GM18909 (cell line): Measurements from ENCODE around the gene PRSS12.
"Not testable (repeated sequence)": the region's sequence is repeated elsewhere in the genome, so short reads cannot be mapped to it uniquely, and the experiment has no call there.

Source experiments
- ATAC-seq: cut with Tn5 transposase; IDR thresholded peaks from one replicate; pipeline ENCODE4 v1.9.1; 2021; ENCODE audit warnings: mild to moderate bottlenecking; ENCODE audit not compliant: unreplicated experiment, poor library complexity

PRSS12 gene

DNA sequence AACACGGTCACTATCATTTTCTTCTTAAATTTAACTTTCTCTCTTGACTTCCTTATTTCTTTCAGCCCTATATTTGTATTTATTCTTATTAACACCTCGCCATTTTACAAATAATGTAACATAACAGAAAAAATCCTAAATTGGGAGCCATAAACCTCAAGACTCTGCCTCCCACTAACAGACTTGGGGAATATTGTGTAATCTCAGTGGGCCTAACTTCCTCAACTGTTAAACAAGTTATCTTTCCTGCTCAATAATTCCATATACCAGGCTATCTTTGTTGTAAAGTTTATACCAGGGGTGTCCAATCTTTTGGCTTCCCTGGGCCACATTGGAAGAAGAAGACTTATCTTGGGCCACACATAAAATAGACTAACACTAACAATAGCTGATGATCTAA lies 26.2 kb downstream of the PRSS12 start:
- no peak for ATAC-seq

DNA sequence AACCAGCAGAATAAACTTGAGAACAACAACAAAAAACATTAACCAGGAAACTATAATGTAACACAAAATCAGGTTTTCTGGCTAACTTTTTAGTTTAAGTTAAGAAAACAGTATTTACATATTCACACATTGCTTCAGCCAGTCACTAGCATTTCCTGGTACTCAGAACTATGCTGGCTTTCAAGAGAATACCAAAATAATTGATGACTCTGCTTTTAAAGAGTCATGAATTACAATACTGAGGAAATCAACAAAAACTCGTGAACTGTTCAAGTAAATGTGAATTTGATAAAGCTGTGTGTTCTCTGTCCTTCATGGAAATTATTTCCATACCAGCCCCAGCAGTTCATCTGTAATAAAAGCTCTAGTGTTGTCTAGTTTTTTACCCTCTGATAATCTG lies 27.4 kb downstream of the PRSS12 start:
- no peak for ATAC-seq

DNA sequence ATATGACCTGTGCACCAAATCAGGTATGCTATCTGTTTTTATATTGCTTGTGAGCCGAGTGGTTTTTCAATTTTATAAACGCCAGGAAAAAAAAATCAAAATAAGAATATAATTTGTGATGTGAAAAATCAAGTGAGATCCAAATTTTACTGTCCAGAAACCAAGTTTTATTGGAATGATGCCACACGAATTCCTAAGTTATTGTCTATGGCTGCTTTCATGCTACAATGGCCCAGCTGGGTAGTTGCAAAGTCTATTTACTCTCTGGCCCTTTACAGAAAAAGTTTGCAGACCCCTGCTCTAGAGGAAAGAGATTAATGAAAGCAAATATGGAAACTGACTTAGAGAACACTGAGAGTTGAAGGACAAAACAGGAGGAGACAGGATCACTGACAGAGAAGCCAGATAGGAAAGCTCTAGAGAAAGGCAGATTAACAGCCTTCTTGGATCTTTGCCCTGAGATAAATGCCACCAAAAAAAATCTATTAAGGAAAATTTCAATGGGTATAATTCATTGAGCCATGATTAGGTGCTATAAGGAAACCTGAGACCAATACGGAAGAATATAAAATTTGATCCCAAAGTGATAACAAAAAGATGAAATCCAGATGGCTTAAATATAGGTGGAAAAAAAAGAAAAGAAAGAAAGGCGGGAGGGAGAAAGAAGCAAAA lies 29.8 kb downstream of the PRSS12 start:
- no peak for ATAC-seq

DNA sequence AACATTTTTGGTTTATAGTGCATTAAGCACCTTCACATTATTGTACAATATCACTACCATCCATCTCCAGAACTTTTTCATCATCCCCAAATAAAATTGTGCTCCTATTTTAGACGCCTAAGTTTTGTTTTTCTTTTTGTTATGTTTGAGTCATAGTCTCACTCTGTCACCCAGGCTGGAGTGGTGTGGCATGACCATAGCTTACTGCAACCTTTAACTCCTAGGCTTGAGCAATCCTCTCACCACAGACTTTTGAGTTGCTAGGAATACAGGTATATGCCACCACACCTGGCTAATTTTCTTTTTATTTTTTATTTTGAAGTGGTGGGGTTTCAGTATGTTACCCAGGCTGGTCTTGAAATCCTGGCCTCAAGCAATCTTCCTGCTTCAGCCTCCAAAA lies 33.9 kb downstream of the PRSS12 start:
- ATAC-seq: no peak

DNA sequence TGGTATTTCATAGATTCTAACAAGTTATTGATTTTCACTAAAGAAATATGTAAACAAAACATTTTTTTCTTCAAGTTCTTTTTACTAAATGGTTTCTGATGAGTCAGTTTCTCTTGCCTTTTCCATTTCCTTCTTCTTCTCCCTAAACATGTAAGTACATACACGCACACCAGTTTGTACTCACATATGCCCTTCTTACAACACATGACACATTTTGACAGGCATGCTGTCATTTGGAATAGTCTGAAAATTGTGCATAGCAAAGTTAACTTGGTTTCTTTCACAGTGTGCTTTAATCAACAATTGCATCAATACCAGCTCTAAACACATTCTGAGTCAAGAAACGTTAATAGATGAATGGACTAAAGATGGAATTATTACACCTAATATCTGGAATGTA lies 35.1 kb downstream of the PRSS12 start:
- ATAC-seq: no peak

DNA sequence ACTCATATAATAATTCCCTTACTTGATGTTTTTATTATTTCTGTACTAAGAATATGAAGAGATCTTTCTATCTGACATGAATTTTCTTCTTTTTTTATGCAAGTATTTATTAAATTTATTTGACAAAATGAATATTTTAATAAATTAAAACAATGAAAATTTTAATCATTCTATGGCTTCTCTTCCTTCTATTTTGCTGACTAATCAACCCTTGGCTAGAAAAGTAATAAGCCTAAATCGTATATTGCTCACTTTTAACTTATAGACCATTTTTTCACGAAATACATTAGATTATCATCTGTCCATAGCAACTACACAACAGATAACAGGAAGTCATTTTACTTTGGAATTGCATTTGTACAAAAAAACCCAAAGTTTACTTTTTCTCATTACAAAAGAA lies 38.6 kb downstream of the PRSS12 start:
- ATAC-seq: no peak

DNA sequence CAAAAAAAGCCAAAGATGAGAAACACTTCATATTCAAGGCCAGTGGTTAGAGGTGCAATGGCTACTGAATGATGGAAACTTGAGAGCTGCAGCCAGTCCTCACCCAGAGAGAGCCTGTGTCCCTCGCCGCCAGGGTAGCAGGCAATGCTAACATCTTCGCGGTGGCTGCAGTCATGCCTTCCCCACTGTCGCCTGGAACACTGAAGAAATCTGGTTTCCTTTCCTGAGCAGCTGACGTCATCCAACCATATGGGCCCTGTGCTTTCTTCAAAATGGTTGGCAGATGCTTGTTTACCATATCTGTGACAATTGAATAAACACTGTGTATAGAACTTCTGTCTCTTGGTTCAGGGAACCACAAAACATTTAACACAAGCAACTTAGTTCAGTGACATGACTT lies 39.7 kb downstream of the PRSS12 start:
- ATAC-seq: no peak

DNA sequence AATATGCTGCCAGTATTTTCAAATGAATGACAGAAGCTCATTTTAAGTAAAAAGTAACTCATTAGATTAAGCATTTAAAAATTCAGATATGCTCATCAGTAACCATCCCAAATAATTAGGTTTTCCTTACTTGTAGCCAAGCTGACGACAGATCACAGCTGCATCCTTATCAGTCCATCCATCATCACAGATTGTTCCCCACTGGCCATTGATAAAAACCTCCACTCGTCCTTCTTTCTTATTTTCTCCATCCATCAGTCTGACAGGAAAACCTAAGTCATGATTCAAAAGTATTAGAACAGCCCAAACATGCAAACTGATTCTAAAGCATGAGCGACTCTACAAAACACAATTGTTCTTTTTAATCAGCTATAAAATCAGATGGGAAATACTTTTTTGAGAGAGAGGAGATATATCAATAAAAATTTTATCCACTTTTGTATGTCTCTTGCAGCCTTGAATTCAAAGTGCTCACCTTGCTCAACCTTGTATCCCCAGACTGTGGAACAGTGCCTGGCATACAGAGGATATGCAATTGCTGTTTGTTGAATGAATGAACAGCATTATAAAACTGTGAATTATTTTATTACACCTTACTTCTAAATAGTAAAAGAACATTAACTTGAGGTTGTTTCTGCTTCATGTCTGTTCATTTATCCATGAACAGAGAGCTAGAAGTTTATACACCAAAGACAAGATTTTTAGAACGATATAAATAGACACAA lies 44.3 kb downstream of the PRSS12 start:
- ATAC-seq: no peak

DNA sequence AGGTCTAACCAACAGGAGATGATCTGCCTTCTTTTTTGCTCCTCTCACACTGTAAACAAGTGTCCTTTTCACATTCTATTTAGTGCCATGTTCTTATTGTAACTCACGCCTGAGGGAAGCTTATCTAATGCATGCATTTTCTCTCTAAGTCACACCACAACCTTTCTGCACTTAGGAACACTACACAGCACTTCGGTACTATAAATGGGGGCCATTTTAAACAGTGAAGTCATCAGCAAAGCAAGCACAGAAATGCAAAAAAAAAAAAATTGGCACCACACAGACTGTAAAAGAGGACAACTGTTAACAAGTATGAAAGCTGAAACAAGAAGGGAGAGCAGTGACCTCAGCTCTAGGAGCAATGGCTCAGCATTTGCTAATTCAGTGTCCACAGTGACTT lies 45.2 kb downstream of the PRSS12 start:
- no peak for ATAC-seq

DNA sequence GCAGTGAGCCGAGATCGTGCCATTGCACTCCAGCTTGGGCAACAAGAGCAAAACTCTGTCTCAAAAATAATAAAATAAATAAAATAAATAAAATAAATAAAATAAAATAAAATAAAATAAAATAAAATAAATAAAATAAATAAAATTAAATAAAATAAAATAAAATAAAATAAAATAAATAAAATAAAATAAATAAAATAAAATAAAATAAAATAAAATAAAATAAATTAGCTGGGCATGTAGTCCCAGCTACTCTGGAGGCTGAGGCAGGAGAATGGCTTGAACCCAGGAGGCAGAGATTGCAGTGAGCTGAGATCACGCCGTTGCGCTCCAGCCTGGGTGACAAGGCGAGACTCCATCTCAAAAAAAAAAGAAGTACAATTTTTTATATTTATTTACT lies 53.2 kb downstream of the PRSS12 start:
- not testable (repeated sequence) for ATAC-seq

DNA sequence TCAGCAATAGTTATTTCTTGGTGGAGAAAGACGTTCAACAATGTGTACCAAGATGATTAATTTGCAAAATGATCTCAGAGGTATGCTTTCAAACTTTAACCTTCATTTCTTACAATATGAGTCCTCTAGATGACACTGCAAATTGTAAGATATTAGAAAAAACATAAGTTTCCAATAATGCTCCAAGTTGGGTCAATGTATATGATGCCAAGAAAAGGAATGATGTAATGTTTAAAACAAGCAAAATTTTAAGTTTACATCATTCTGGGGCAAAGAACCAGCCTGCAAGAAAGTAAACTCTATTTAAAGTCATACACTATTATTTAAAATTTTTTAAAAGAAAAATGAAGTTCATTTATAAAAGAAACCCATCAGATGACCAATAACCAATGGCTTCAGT lies 56.1 kb downstream of the PRSS12 start:
- ATAC-seq: no peak

DNA sequence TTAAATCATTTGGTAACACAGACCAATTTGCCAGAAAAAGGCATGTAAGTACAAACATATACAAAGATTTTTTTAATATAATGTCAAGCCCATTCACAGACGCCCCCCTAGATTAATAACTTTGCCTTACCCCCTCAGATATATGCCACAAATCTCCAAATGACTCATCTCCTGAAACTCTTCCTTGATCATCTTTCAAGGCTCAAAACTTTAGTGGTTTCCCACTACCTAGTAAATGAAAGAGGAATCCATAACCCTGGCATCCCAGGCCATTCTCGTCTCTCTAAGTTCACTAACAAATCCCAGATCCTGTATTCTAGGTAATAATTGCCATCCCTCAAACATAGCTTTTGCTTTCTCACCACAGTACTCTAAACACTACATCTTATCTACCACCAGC lies 61.9 kb downstream of the PRSS12 start:
- no peak for ATAC-seq

DNA sequence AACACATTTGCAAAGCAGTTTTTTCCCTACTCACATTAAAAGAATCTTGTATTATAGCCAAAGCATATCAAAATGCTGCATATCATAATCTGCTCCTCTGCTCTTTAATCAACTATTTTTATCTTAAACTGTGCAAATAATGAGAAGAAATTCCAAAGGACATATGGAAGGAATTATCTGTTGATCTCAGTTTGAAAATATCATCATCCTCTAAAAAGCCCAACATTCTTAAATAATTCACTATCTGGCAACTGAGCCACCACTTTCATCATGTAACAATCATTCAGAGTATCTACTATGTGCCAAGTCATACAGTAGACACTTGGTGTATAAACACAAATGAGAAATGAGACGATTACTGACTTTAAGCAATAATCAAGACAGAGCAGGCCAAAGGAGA lies 63.0 kb downstream of the PRSS12 start:
- ATAC-seq: no peak

DNA sequence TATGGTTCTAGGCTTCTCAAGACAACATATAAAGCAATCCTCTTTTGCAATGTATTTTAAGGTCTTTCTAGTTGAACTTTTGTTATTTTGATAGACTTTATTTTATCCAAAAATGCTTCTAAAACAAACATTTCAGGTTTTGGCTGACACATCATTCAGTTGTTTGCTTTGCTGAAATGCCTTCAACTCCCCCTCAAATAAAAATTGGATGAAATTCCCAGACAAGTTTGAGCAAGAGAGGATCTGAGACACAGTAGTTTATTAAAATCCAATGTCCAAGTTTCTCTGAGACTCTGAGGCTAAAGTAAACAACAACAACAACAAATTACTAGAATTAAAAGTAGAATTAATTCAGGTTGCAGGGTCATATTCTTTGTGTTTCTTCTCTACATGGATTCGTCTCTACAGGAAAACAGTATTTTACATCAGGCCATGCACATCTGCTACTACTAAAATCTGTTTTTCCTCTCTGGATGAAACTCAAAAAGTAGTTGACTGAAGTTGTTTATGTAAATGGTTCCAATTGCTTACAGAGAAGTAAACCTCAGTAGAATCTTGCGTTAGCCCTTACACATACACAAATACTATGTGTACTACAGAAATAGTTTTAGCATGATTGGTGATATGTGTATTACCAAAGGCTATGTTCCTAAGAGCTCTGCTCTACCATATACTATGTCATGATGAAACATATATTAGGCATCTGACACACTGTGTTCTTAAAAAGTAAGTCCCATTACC lies 64.9 kb downstream of the PRSS12 start:
- no peak for ATAC-seq

DNA sequence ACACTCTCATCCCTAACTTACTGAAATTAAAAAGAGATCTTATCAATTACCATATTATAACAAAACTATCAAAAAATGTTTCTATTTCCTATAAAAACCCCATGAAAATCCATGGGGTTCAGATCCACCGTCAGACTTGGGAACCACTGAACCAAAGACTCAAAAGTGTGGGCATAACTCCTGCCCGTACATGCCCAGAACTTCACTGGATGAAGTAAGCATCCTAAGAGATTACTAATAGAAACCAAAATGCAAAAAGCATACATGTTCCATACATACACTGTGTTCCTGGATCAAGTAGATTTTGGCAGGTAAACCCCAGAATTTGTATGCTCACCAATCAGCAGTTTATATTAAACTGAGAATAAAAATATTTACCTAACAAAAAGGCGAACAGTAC lies 66.1 kb downstream of the PRSS12 start:
- ATAC-seq: no peak

DNA sequence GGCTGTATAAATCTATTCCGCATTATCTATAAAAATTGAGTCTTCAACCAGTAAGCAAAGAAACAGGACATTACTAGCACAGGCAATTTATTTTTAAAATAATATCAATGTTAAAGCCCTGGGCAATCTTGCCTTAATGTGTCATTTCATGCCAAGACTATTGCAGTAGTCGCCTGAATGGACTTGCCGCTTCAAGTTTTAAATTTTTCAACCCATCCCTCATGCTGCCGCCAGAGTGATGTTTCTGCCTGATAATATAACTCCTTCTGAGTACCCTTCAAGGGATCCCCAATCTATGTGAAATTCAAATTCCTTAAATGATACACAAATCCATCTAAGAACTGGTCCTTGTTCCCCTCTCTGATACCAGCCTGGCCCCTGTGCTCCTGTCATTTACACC lies 66.9 kb downstream of the PRSS12 start:
- ATAC-seq: no peak

DNA sequence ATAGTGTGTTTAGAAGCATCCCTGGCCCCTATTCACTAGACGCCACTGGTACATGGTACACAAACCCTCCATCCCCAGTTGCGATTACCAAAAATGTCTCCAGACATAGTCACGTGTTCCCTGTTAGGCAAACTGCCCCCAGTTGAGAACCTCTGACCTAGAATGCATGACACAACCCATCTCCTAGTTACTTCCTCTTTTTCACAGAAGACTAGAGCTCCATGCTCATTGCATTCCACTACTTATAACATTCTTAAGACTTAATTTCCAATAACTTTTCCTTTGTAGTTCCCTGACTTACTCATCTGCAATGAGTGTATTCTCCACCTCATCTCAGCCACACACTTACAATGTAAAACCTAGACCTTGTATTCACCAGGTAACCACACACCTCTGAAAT lies 68.6 kb downstream of the PRSS12 start:
- ATAC-seq: peak; percentile 53

DNA sequence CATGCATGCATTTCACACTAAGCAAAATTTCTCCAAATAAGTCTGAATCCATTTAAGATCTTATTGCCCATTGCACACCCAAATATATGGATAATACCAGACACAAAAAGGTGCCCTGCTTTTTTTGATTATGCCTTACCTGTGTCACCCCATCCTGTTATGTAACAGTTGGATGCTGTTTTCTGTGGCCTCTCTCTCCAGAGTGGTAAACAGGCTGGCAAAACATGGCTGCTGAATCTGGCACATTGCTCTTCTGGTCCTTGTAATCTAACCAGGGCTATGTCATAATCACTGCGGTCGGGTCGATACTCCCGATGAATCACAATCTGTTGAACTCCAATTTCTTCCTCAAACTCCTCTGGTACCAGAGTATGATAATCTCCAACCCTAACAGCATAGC lies 70.1 kb downstream of the PRSS12 start:
- ATAC-seq: no peak

DNA sequence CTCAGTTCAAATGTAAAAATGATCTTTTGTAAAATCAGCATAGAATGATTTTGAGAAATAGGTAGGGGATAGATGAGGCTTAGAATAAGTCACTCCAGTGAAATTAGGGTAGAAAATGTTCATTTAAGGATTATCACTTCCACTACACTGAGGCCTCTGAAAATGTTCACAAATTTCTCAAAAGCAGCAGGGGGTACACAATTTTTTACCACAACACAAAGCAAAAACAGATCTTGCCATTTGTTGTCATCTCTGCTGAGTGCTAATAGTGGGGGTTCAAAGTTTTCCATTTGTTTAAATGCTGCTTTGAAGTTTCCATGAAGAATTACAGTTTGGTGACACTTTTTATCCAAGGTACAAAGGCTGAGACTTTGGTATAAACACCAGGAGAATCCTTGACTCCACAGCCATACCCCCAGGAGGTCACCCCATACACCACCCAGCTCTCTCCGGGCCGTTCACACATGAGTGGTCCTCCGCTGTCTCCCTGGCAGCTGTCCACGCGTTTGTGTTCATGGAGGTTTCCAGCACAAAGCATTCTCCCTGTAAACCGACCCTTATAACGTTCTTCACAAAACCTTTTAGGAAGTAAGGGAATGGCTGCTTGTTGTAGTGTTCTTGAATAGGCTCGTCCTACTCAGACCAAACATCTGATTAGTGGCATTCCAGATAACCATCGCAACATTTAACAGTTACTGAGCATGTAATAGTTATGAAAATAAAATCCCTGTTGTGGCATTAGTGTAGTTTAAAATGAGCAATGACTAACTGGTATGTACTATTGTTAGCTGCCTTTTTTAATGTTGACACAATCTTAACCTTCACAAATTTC lies 71.0 kb downstream of the PRSS12 start:
- ATAC-seq: no peak

DNA sequence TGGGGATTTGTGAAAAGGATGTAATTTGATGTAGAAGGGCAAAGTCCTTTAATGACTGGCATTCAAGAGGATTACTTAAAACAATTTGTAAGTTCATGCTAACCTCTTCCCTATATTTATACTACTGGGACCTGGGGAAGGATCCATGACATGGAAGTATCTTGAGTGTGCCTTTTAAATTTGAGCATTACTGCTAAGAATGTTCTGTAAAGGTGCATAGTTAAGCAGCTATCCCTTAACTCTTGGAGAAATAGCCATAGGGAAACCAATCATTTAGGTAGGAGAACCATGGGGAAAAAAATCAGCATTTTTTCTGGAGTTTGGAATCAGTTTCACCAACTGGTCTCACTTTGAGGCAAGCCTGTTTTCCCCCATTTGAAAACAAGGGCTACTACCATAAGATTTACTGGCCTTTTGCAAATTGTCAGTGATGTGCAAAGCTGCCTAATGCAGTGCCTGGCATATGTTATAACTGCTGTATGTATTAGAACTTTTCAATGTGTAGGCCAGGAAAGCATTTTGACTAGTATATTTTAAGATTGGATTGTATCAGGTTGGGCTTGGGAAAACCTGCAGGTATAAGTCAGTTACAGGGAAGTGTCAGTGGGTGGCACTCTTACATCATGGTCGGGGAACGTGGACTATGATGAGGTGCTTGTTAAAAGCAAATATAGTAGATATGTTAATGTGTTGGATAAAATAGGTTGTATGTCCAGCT lies 72.1 kb downstream of the PRSS12 start:
- peak; percentile 28 for ATAC-seq
